Right lobe of liver (tissue), 4 donors: ENCODE measurements around the gene EMILIN3.

ENCODE experiments used
- CTCF ChIP-seq, 4 donors: fragments of 200-600 bp in 3 of 4; fragments of 450-650 bp in 1 of 4; IDR thresholded peaks; one replicate each; pipeline versions ENCODE4 v1.5.1 to v1.8.0; 2016 to 2022; ENCODE audit warnings: antibody characterized with exemption in 4 of 4, mild to moderate bottlenecking in 2 of 4
- POLR2A ChIP-seq: fragments of 450-650 bp; IDR thresholded peaks from one replicate; pipeline ENCODE4 v1.6.1; 2017; ENCODE audit warnings: antibody characterized with exemption, mild to moderate bottlenecking
- donor health status: DM: no; HTN: no; CAD: no.
- donor health status: DM: no; HTN: no; CAD: no.
- donor health status: DM: no; HTN: yes; CAD: no.

- no peak for TF ChIP-seq CTCF (IDR thresholded peaks at IDR 0.05)
- no peak for TF ChIP-seq POLR2A
These were observed 7.6 kb upstream of the EMILIN3 start for GRCh38 chr20:41373931-41374920.
